ENCODE results near the gene TFCP2L1. TPM values are rescaled to one million over a fixed set of nuclear protein-coding genes. Genes with fewer than 3 reads are reported as not detected.
A peak's percentile ranks its signal among the peaks of the same experiment; 100 is the strongest.

TFCP2L1 gene
- polyA plus RNA-seq, 1 donor = 0.45 TPM

- WGBS (ENCODE audit: insufficient coverage, low lambda C conversion rate) = no CpG with 5 or more reads among the region's 13 CpGs
- Histone ChIP-seq H3K36me3 (ENCODE audit: control insufficient read depth, insufficient read depth, low read length) (no peaks in the 10 kb centered on the region), H3K27ac (ENCODE audit: low read length) (no peak overlapping the region), H3K4me3 (ENCODE audit: low read length) (no peak overlapping the region), H3K4me1 (ENCODE audit: control insufficient read depth, insufficient read depth, low read length) (peaks cover 33% of the 10 kb centered on the region), H3K27me3 (ENCODE audit: control insufficient read depth, insufficient read depth, low read length) (peaks cover 5% of the 10 kb centered on the region), H3K9me3 (ENCODE audit: control insufficient read depth, low read depth, low read length) (peaks cover 5% of the 10 kb centered on the region)
- DNase-seq = no peak
Measured at GRCh38 chr2:121209014-121209610, 75.9 kb downstream of the TFCP2L1 start.

DNA sequence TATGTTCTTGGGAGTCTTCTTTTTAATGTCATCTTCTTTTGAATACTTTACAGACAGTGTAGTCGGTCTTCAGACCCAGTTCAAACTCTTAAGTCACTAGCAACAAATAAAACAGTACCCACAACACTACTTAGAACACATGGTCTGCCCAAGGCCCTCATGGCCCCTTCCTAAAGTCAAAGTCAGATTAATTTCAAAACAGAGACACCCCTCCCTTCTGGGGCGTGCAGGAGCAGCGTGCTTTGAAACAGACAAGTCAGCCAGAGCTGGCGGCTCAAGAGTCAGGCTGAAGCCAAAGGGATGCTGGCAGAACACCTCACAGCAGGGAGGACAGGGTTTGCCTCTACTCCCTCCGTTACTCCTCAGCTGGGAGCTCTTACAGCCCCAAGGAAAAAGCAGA lies 77.5 kb downstream of the TFCP2L1 start:
- Histone ChIP-seq H3K4me1 (ENCODE audit: control insufficient read depth, insufficient read depth, low read length) (peaks cover 27% of the 10 kb centered on the region), H3K27me3 (ENCODE audit: control insufficient read depth, insufficient read depth, low read length) (peaks cover 5% of the 10 kb centered on the region), H3K27ac (ENCODE audit: low read length) (no peak overlapping the region), H3K4me3 (ENCODE audit: low read length) (no peak overlapping the region), H3K9me3 (ENCODE audit: control insufficient read depth, low read depth, low read length) (no peaks in the 10 kb centered on the region), H3K36me3 (ENCODE audit: control insufficient read depth, insufficient read depth, low read length) (no peaks in the 10 kb centered on the region)
- no CpG with 5 or more reads among the region's 5 CpGs for WGBS (ENCODE audit: insufficient coverage, low lambda C conversion rate)
- DNase-seq = no peak

GRCh38 chr2:121205321-121205942 lies 79.6 kb downstream of the TFCP2L1 start:
- H3K36me3 ChIP-seq (ENCODE audit: control insufficient read depth, insufficient read depth, low read length) = no peaks in the 10 kb centered on the region
- H3K4me3 ChIP-seq (ENCODE audit: low read length) = no peak overlapping the region
- H3K27me3 ChIP-seq (ENCODE audit: control insufficient read depth, insufficient read depth, low read length) = peaks cover 5% of the 10 kb centered on the region
- no CpG with 5 or more reads among the region's 10 CpGs for WGBS (ENCODE audit: insufficient coverage, low lambda C conversion rate)
- H3K4me1 ChIP-seq (ENCODE audit: control insufficient read depth, insufficient read depth, low read length) = peaks cover 7% of the 10 kb centered on the region
- H3K27ac ChIP-seq (ENCODE audit: low read length) = no peak overlapping the region
- no peaks in the 10 kb centered on the region for H3K9me3 ChIP-seq (ENCODE audit: control insufficient read depth, low read depth, low read length)
- no peak for DNase-seq

GRCh38 chr2:121203591-121204249 lies 81.3 kb downstream of the TFCP2L1 start:
- H3K27ac ChIP-seq (ENCODE audit: low read length) = no peak overlapping the region
- no peaks in the 10 kb centered on the region for H3K27me3 ChIP-seq (ENCODE audit: control insufficient read depth, insufficient read depth, low read length)
- no peak overlapping the region for H3K4me3 ChIP-seq (ENCODE audit: low read length)
- WGBS (ENCODE audit: insufficient coverage, low lambda C conversion rate) = 100% methylated on average over 1 of the region's 10 CpGs
- no peaks in the 10 kb centered on the region for H3K36me3 ChIP-seq (ENCODE audit: control insufficient read depth, insufficient read depth, low read length)
- H3K4me1 ChIP-seq (ENCODE audit: control insufficient read depth, insufficient read depth, low read length) = peaks cover 5% of the 10 kb centered on the region
- DNase-seq = peak in 1 of 2 donors; percentile 54
- H3K9me3 ChIP-seq (ENCODE audit: control insufficient read depth, low read depth, low read length) = no peaks in the 10 kb centered on the region

GRCh38 chr2:121202541-121203310 lies 82.3 kb downstream of the TFCP2L1 start:
- H3K36me3 ChIP-seq (ENCODE audit: control insufficient read depth, insufficient read depth, low read length) = no peaks in the 10 kb centered on the region
- no peak overlapping the region for H3K27ac ChIP-seq (ENCODE audit: low read length)
- DNase-seq = peak in 1 of 2 donors; percentile 39
- H3K4me1 ChIP-seq (ENCODE audit: control insufficient read depth, insufficient read depth, low read length) = peaks cover 5% of the 10 kb centered on the region
- no peaks in the 10 kb centered on the region for H3K9me3 ChIP-seq (ENCODE audit: control insufficient read depth, low read depth, low read length)
- no peak overlapping the region for H3K4me3 ChIP-seq (ENCODE audit: low read length)
- WGBS (ENCODE audit: insufficient coverage, low lambda C conversion rate) = 83% methylated on average over 2 of the region's 11 CpGs
- H3K27me3 ChIP-seq (ENCODE audit: control insufficient read depth, insufficient read depth, low read length) = no peaks in the 10 kb centered on the region

DNA sequence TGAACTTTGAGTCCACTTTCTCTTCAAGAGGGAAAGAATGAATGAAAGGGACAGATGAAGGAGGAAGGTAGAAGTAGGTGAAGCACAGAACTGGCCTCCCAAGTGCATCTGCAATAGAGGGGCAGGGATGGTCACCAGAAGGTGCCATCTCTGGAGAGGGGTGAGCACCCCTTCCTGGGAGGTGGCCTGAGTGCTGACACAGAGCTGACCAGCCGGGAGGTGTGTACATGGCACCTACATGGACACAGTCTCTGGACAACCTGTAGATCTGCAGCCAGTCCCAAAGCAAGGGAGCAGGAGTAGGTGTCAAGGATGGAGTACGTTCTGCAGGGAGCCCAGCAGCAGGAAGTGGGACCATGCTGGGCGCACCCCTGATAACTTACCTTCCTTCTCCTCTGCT lies 83.2 kb downstream of the TFCP2L1 start:
- WGBS (ENCODE audit: insufficient coverage, low lambda C conversion rate) = no CpG with 5 or more reads among the region's 3 CpGs
- H3K36me3 ChIP-seq (ENCODE audit: control insufficient read depth, insufficient read depth, low read length) = no peaks in the 10 kb centered on the region
- H3K4me1 ChIP-seq (ENCODE audit: control insufficient read depth, insufficient read depth, low read length) = peaks cover 5% of the 10 kb centered on the region
- no peak overlapping the region for H3K27ac ChIP-seq (ENCODE audit: low read length)
- DNase-seq = no peak
- no peaks in the 10 kb centered on the region for H3K9me3 ChIP-seq (ENCODE audit: control insufficient read depth, low read depth, low read length)
- H3K27me3 ChIP-seq (ENCODE audit: control insufficient read depth, insufficient read depth, low read length) = no peaks in the 10 kb centered on the region
- no peak overlapping the region for H3K4me3 ChIP-seq (ENCODE audit: low read length)

DNA sequence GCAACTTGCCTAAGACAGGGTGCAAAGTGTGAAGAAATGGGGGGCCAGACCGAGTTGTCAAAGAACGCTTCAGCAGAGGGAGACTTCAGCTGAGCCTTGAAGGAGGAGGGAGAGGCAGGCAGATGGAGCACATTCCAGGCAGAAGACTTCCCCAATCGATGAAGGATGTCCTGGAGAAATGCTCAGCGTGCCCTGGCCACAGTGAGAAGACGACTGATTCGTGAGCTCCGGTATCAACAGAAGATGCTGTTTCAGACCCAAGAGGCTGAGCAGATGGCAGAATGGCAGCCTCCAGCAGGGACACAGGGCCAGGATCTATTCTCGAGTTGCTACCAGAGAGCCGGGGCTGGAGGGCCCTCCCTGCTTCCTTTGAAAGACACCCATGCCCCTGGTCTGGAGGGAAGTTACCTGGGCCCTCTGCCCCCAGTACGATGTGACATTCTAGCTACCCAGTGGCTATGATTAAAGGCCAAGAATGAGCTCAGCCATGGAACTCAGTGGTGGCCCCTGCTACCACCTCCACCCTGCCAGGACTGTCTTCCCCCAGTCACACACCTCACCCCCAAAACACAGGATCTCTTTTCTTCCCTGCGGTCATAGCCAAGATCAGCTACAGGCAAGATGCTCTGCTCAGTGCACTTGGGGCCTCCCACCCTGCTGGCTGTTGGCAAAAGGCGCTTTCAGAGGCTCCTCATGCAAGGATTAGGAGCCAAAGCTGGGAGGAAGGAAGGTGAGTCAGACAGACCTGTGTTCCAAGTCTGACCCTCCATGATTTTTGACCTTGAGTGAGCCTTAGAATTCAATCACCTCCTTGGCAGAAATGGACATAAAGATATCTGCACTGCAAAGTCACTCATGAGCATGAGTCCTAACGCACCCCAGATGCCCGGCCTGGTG lies 84.3 kb downstream of the TFCP2L1 start:
- WGBS (ENCODE audit: insufficient coverage, low lambda C conversion rate) = no CpG with 5 or more reads among the region's 14 CpGs
- no peak for DNase-seq

GRCh38 chr2:121200011-121200347 lies 85.0 kb downstream of the TFCP2L1 start:
- Histone ChIP-seq H3K4me1 (ENCODE audit: control insufficient read depth, insufficient read depth, low read length) (peaks cover 5% of the 10 kb centered on the region), H3K4me3 (ENCODE audit: low read length) (no peak overlapping the region), H3K27me3 (ENCODE audit: control insufficient read depth, insufficient read depth, low read length) (no peaks in the 10 kb centered on the region), H3K27ac (ENCODE audit: low read length) (no peak overlapping the region), H3K9me3 (ENCODE audit: control insufficient read depth, low read depth, low read length) (no peaks in the 10 kb centered on the region), H3K36me3 (ENCODE audit: control insufficient read depth, insufficient read depth, low read length) (no peaks in the 10 kb centered on the region)
- no CpG with 5 or more reads among the region's 8 CpGs for WGBS (ENCODE audit: insufficient coverage, low lambda C conversion rate)
- DNase-seq = no peak

More for the DNA sequence above, 84.3 kb downstream of the TFCP2L1 start:
- Histone ChIP-seq H3K36me3 (ENCODE audit: control insufficient read depth, insufficient read depth, low read length) (no peaks in the 10 kb centered on the region), H3K9me3 (ENCODE audit: control insufficient read depth, low read depth, low read length) (no peaks in the 10 kb centered on the region), H3K4me3 (ENCODE audit: low read length) (no peak overlapping the region), H3K4me1 (ENCODE audit: control insufficient read depth, insufficient read depth, low read length) (peaks cover 5% of the 10 kb centered on the region), H3K27ac (ENCODE audit: low read length) (no peak overlapping the region), H3K27me3 (ENCODE audit: control insufficient read depth, insufficient read depth, low read length) (no peaks in the 10 kb centered on the region)

DNA sequence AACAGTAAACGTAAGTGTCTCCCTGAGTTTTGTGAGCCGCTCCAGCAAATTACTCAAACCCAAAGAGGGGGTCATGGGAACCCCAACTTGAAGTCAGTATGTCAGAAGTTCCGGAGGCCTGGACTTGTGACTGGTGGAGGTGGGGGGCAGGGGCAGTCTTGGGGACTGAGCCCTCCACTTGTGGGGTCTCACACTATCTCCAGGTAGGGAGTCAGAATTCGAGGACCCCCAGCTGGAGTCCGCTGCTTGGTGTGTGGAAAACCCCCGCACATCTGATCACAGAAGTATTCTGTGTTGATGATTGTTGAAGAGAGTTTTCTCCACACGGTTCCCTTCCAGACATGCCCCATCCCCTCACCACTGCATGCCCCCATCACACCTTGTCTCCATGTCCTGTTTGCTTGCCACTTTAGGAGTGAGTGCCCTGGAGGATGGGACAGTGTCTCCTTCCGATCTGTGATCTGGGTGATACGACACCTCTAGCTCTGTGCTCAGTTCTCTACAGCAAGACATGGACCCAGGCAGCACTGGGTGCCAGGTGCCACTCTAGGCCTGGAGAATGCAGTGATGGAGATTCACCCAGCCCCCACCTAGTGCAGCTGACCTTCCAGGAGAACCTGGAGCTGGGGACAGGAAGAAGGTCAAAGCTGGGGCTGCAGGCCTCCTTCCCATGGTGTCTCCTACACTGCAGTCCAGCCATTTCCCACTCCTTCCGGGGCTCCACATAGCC lies 85.6 kb downstream of the TFCP2L1 start:
- DNase-seq = no peak
- H3K9me3 ChIP-seq (ENCODE audit: control insufficient read depth, low read depth, low read length) = no peaks in the 10 kb centered on the region
- H3K36me3 ChIP-seq (ENCODE audit: control insufficient read depth, insufficient read depth, low read length) = no peaks in the 10 kb centered on the region
- WGBS (ENCODE audit: insufficient coverage, low lambda C conversion rate) = no CpG with 5 or more reads among the region's 10 CpGs
- H3K4me3 ChIP-seq (ENCODE audit: low read length) = no peak overlapping the region
- no peak overlapping the region for H3K27ac ChIP-seq (ENCODE audit: low read length)
- no peaks in the 10 kb centered on the region for H3K27me3 ChIP-seq (ENCODE audit: control insufficient read depth, insufficient read depth, low read length)
- peaks cover 5% of the 10 kb centered on the region for H3K4me1 ChIP-seq (ENCODE audit: control insufficient read depth, insufficient read depth, low read length)
